GM18909 (cell line): Measurements from ENCODE around the gene ZNF722.
"Not testable (repeated sequence)": the region's sequence is repeated elsewhere in the genome, so short reads cannot be mapped to it uniquely, and the experiment has no call there.

Experiments
- ATAC-seq: cut with Tn5 transposase; IDR thresholded peaks from one replicate; pipeline ENCODE4 v1.9.1; 2021; ENCODE audit warnings: mild to moderate bottlenecking; ENCODE audit not compliant: unreplicated experiment, poor library complexity

ZNF722 gene

DNA sequence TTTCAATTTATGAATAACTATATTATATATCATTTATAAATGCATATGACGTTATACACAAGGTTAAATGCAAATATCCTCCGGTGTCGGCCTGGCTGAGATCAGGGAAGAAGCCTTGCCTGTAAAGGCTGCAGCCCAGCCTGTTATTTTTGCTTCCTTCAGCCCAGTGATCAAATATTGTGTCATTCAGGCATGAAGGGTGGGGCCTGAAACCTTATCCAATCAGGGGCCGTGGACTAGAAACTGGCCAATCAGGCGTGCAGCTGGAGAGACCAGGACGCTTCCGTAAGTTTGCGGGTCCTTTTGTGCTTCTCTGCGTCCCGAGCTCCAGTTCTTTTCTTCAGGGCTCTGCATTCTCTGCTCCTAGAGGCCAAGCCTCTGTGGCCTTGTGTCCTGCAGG, at the start of gene ZNF722:
Gene ZNF722 (plus strand): TSS at position 301 of the 400 bp plus-strand sequence. CDS start 113 bp downstream, outside the sequence.
- no peak for ATAC-seq

- ATAC-seq: no peak
Measured at GRCh38 chr7:63953181-63953580, 45.5 kb upstream of the ZNF722 start.

GRCh38 chr7:63968629-63969028, 30.0 kb upstream of the ZNF722 start:
- no peak for ATAC-seq

- not testable (repeated sequence) for ATAC-seq
Measured at GRCh38 chr7:64015496-64015895, 16.8 kb downstream of the ZNF722 start.

DNA sequence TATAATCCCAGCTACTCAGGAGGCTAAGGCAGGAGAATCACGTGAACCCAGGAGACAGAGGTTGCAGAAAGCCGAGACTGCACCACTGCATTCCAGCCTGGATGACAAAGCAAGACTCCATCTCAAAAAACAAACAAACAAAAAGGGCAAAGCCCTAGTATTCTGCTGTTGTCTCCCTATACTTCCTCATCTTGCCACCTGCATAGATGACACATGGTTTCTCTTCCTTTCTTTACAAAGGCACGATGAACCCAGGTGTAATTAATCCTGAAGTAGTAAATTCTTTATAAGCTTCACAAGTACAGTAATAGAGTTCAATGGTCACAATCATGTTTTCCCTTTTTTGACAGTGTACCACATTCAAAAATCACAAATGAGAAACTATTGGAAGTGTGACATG, 36.7 kb downstream of the ZNF722 start:
- ATAC-seq: no peak

- ATAC-seq: no peak
Measured at GRCh38 chr7:64037095-64037494, 38.4 kb downstream of the ZNF722 start.

DNA sequence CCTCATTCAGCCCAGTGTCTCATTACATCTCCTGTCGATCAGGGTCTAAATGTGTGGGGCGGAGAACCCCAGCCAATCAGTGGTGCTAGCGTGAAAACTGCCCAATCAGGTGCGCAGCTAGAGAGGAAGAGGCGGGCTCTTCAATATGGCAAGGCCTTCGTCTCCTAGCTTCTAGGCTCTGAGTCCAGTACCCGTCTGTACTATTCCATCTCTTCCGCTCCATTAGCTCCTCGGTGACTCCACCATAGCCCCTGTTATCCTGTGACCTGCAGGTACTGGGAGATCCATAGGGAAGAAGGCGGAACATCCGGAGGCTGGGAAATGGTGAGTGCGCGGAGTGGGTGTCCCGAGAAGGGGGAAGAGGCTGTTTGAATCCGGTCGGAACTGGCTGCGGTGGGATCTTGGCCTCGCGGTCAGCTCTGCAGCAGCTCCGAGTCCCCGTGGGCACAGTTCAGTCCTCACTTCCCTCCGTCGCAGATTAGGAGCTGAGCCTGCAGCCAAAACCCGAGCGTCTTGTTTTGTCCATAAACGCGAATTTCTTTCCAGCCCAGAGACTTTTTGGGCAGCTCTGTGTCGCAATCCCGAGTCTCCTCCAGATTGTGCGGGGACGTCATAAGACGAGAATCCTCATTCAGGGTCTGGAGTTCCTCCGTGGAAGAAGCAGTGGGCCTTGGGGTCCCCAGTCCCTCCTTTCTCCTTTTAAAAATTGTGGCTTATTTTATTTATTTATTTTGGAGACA, 46.8 kb downstream of the ZNF722 start, which contains the start of gene ZNF727:
Gene ZNF727 (plus strand): TSS at position 134 of the 740 bp plus-strand sequence. CDS start 188 bp downstream, at position 322.
- ATAC-seq: no peak

GRCh38 chr7:64046041-64046389, 47.4 kb downstream of the ZNF722 start:
- no peak for ATAC-seq
